Fibroblast of lung (primary cell): Measurements from ENCODE around the gene APCDD1L. TPM values are rescaled to one million over a fixed set of nuclear protein-coding genes. Genes with fewer than 3 reads are reported as not detected.

ENCODE experiments used
- DNase-seq, 2 donors: peaks; one replicate each; pipeline versions ENCODE4 v3.0.0 to v3.0.0-alpha.2; 2010; ENCODE audit warnings: low read depth in 2 of 2
- H2AFZ ChIP-seq: 2 replicates; pipeline ENCODE4 v1.5.1; 2012; ENCODE audit warnings: low read length, control low read depth, inconsistent platforms
- H3K27ac ChIP-seq: 2 replicates; pipeline ENCODE4 v1.5.1; 2011; ENCODE audit warnings: low read length, control low read depth; ENCODE audit not compliant: insufficient read depth
- H3K27me3 ChIP-seq: 2 replicates; pipeline ENCODE4 v1.5.1; 2011; ENCODE audit warnings: mild to moderate bottlenecking, low read length; ENCODE audit not compliant: control insufficient read depth, insufficient read depth
- H3K36me3 ChIP-seq: 2 replicates; pipeline ENCODE4 v1.5.1; 2011; ENCODE audit warnings: low read length; ENCODE audit not compliant: control insufficient read depth, insufficient read depth
- H3K4me1 ChIP-seq: 2 replicates; pipeline ENCODE4 v1.5.1; 2011; ENCODE audit warnings: low read length; ENCODE audit not compliant: control insufficient read depth, insufficient read depth; ENCODE audit errors: extremely low read depth
- H3K4me2 ChIP-seq: 2 replicates; pipeline ENCODE4 v1.5.1; 2011; ENCODE audit warnings: low read length, control low read depth; ENCODE audit not compliant: insufficient read depth; ENCODE audit errors: extremely low read depth
- H3K4me3 ChIP-seq, 4 experiments: fragments of 200-600 bp in 1 of 4; sonication (generic) in 1 of 4; replicated peaks in 1 of 4; 2 replicates each; pipeline ENCODE4 v1.5.1; 2011 to 2016; ENCODE audit warnings: low read length in 4 of 4, low read depth in 3 of 4, mild to moderate bottlenecking in 3 of 4, control low read depth in 2 of 4, inconsistent platforms in 1 of 4, mixed read lengths in 1 of 4; ENCODE audit not compliant: insufficient read depth in 1 of 4; ENCODE audit errors: control extremely low read depth in 1 of 4
- H3K79me2 ChIP-seq: 2 replicates; pipeline ENCODE4 v1.5.1; 2012; ENCODE audit warnings: mild to moderate bottlenecking, low read length, inconsistent platforms; ENCODE audit not compliant: control insufficient read depth, insufficient read depth
- H3K9ac ChIP-seq: 2 replicates; pipeline ENCODE4 v1.5.1; 2011; ENCODE audit warnings: mild to moderate bottlenecking, low read length, control low read depth; ENCODE audit not compliant: insufficient read depth
- H3K9me3 ChIP-seq: 2 replicates; pipeline ENCODE4 v1.5.1; 2012; ENCODE audit warnings: low read depth, low read length; ENCODE audit not compliant: control insufficient read depth, insufficient read depth
- H4K20me1 ChIP-seq: 2 replicates; pipeline ENCODE4 v1.5.1; 2011; ENCODE audit warnings: low read length; ENCODE audit not compliant: control insufficient read depth, insufficient read depth; ENCODE audit errors: extremely low read depth
- CTCF ChIP-seq, 2 donors: IDR thresholded peaks in 1 of 2; conservative IDR thresholded peaks in 1 of 2; 1 replicate in 1 of 2; 2 replicates in 1 of 2; pipeline ENCODE4 v1.5.1; 2011 to 2012; ENCODE audit warnings: low read length in 2 of 2, control low read depth in 1 of 2, inconsistent platforms in 1 of 2, low read depth in 1 of 2, mild to moderate bottlenecking in 1 of 2
- EZH2 ChIP-seq: IDR thresholded peaks from 2 replicates; pipeline ENCODE4 v1.5.1; 2012; ENCODE audit warnings: low read length, control low read depth, mild to moderate bottlenecking; ENCODE audit errors: missing control alignments
- polyA plus RNA-seq, 2 donors: library from polyadenylated mRNA; depleted of rRNA in 1 of 2; stranded (reverse) in 1 of 2; unstranded in 1 of 2; fragments of >200 nt; gene quantifications; 2 replicates each; pipeline ENCODE4 v1.2.1, GENCODE V29; 2011 to 2012; ENCODE audit warnings: missing spikeins in 1 of 2
- total RNA-seq: library from RNA; depleted of rRNA; stranded (reverse); fragments of >200 nt; gene quantifications from 2 replicates; pipeline ENCODE4 v1.2.1, GENCODE V29; 2014

The APCDD1L gene
- total and polyA plus RNA-seq, 2 donors (not counting 1 experiment from before 2014, with no cell fraction given): 0.18 to 0.99 TPM

GRCh38 chr20:58522666-58523065 lies 7.5 kb upstream of the APCDD1L start:
- TF ChIP-seq CTCF (conservative IDR thresholded peaks at IDR 0.05 in 1 of 2, IDR thresholded peaks at IDR 0.05 in 1 of 2; ENCODE audit: low read depth in 1 of 2, low read length in 2 of 2) (no peak), EZH2 (no peak)
- no peaks in the 10 kb centered on the region for H3K36me3 ChIP-seq
- DNase-seq: no peak
- no peaks in the 10 kb centered on the region for H3K4me1 ChIP-seq
- no peaks in the 10 kb centered on the region for H3K79me2 ChIP-seq
- H3K27ac ChIP-seq: no peak overlapping the region
- no peak overlapping the region for H2AFZ ChIP-seq
- H3K9ac ChIP-seq: no peak overlapping the region
- H3K4me3 ChIP-seq: no peak overlapping the region
- H3K27me3 ChIP-seq: no peaks in the 10 kb centered on the region
- H4K20me1 ChIP-seq: no peaks in the 10 kb centered on the region
- no peak overlapping the region for H3K4me2 ChIP-seq
- no peaks in the 10 kb centered on the region for H3K9me3 ChIP-seq

GRCh38 chr20:58521763-58522162 lies 6.6 kb upstream of the APCDD1L start:
- H3K4me3 ChIP-seq: no peak overlapping the region
- H3K9ac ChIP-seq: no peak overlapping the region
- no peaks in the 10 kb centered on the region for H3K4me1 ChIP-seq
- H2AFZ ChIP-seq: no peak overlapping the region
- H3K27me3 ChIP-seq: no peaks in the 10 kb centered on the region
- TF ChIP-seq EZH2: no peak
- no peak for TF ChIP-seq CTCF (conservative IDR thresholded peaks at IDR 0.05 in 1 of 2, IDR thresholded peaks at IDR 0.05 in 1 of 2; ENCODE audit: low read depth in 1 of 2, low read length in 2 of 2)
- no peak overlapping the region for H3K27ac ChIP-seq
- no peaks in the 10 kb centered on the region for H3K9me3 ChIP-seq
- H3K79me2 ChIP-seq: no peaks in the 10 kb centered on the region
- H4K20me1 ChIP-seq: no peaks in the 10 kb centered on the region
- H3K4me2 ChIP-seq: no peak overlapping the region
- no peaks in the 10 kb centered on the region for H3K36me3 ChIP-seq
- DNase-seq: no peak

- H3K4me1 ChIP-seq: no peaks in the 10 kb centered on the region
- DNase-seq: no peak
- H3K79me2 ChIP-seq: no peaks in the 10 kb centered on the region
- TF ChIP-seq EZH2 (no peak), CTCF (conservative IDR thresholded peaks at IDR 0.05 in 1 of 2, IDR thresholded peaks at IDR 0.05 in 1 of 2; ENCODE audit: low read depth in 1 of 2, low read length in 2 of 2) (no peak)
- no peaks in the 10 kb centered on the region for H4K20me1 ChIP-seq
- H3K4me2 ChIP-seq: no peak overlapping the region
- no peaks in the 10 kb centered on the region for H3K36me3 ChIP-seq
- peaks cover 6% of the 10 kb centered on the region for H3K27me3 ChIP-seq
- no peak overlapping the region for H2AFZ ChIP-seq
- no peak overlapping the region for H3K27ac ChIP-seq
- no peaks in the 10 kb centered on the region for H3K9me3 ChIP-seq
- H3K4me3 ChIP-seq: no peak overlapping the region
- no peak overlapping the region for H3K9ac ChIP-seq
Measured at GRCh38 chr20:58519940-58520712, 4.9 kb upstream of the APCDD1L start.
